HUDEP-2 (cell line): ENCODE measurements around the gene EYA2.

Experiments
- DNase-seq, 76 experiments: peaks; one replicate each; lab custom pipeline; 2025; ENCODE audit not compliant: unreplicated experiment in 76 of 76; lab: John Stamatoyannopoulos, UW

EYA2 gene

GRCh38 chr20:46975976-46976375 lies 81.3 kb downstream of the EYA2 start:
- no peak for DNase-seq

- DNase-seq, result no peak
Observed at GRCh38 chr20:46977204-46977603, 82.6 kb downstream of the EYA2 start.

- no peak for DNase-seq
Observed at GRCh38 chr20:46977909-46978588, 83.4 kb downstream of the EYA2 start.

DNA sequence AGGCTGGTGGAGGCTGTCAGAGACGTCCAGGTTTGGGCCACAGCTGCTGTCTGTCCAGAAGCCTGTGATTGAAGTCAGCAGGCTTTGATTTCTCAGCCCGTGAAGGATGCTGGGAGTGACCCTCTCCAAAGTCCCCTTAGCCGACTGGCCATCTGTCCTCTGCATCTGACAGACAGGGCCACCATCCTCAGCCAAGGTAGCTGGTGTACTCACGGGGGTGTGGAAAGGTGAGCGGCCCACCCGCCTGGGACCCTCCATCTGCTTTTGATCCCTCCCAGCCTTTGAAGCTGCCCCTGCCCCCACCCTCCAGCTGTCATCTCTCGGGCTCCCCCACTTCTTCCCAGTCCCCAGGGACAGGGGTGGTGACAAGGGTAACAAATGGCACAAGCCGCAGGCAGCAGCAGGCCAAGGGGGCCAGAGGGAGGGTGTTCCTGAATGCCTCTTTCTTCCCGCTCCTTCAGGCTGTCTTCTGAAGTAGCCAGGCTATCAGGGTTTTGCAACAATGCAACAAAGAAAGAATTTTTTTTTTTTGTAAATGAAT lies 84.4 kb downstream of the EYA2 start:
- DNase-seq, result no peak

DNA sequence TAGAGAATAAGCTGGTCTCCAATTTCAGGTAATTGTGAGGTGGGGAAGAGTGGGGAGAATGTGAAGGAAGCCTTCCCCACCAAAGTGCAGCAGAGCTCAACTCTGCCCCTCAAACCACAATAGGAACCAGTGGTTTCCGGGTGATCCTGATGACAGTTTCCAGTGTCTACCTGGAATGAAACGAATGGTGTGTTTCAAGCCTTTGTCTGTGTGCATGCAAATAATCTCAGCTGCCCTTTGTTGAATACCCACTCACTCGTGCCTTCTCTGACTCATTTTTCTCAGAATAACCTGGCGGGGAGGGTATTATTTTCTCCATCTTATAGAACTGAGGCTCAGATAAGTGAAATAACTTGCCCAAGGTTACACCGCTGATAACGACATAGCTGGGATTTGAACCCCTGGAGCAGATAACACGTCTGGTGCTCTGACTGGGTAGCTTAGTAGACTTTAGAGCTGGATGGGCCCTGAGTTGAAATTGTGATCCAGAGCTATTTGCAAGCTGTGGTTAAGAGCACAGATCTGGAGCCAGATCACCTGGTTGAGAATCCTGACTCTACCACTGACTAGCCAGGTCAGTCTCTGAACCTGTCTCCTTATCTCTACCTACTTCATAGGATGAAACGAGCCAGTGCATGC lies 85.1 kb downstream of the EYA2 start:
- DNase-seq, result peak in 1 of 76 experiments; percentile 22

- no peak for DNase-seq
Observed at GRCh38 chr20:46981184-46981583, 86.5 kb downstream of the EYA2 start.

DNA sequence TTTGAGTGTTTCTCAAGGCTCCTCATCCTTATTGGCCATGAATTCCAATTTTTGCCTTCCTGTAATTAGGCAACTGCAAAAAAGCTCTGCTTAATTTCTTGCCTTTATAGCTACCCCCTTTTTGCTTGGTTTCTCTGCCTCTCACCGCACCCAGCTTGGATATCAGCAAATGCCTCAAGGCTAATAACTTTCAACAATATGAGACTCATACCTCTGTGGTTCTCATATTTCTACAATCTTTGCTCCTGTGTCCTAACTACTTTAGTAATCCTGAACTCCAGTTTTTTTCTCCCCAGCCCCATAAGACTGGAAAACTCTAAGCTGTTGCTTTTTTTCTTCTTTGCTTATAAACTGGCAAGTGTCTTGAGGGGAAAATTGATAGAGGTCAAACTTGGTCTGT lies 88.8 kb downstream of the EYA2 start:
- no peak for DNase-seq

DNA sequence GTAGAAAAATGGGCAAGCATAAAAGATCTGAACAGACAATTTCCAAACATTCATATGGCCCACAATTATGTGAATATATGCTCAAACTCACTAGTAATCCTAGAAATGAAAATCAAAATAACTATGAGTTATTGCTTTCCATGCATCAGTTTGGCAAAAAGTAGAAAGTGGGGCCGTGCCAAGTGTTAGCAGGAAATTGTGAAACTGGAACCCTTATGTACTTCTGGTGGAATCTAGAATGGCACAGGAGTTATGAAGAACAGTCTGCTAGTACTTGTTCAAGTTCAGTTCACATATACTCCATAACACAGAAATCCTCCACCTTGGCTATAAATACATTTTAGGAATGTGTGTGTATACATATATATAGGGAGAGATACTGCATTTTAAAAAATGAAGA lies 89.8 kb downstream of the EYA2 start:
- no peak for DNase-seq

DNA sequence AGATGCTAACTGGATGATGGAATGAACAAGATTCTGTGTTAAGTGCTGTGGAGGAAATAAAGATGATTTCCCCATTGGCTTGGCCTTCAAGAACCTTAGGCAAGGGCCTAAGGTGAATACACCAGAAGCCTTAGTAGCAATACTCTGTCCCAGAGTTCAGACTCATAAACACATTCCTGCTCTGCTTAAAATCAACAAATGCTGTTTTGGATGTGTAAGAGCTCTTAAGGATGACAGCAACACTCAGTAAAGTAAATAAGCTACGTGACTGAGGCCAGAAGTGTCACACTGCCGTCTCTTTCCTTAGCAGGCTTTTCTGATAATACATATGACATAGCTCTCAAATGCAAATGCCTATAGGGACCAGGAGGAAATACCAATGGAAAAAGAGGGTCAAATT lies 90.6 kb downstream of the EYA2 start:
- DNase-seq, result no peak

- DNase-seq, result no peak
Observed at GRCh38 chr20:46985671-46986070, 91.0 kb downstream of the EYA2 start.

- no peak for DNase-seq
Observed at GRCh38 chr20:46987001-46987400, 92.4 kb downstream of the EYA2 start.

- DNase-seq, result peak in 64 of 76 experiments; percentile 8 to 80 (median 48)
Observed at GRCh38 chr20:46990017-46990595, 95.5 kb downstream of the EYA2 start.

GRCh38 chr20:46990596-46991104 lies 96.0 kb downstream of the EYA2 start:
- no peak for DNase-seq

GRCh38 chr20:46991168-46991567 lies 96.5 kb downstream of the EYA2 start:
- DNase-seq, result no peak

DNA sequence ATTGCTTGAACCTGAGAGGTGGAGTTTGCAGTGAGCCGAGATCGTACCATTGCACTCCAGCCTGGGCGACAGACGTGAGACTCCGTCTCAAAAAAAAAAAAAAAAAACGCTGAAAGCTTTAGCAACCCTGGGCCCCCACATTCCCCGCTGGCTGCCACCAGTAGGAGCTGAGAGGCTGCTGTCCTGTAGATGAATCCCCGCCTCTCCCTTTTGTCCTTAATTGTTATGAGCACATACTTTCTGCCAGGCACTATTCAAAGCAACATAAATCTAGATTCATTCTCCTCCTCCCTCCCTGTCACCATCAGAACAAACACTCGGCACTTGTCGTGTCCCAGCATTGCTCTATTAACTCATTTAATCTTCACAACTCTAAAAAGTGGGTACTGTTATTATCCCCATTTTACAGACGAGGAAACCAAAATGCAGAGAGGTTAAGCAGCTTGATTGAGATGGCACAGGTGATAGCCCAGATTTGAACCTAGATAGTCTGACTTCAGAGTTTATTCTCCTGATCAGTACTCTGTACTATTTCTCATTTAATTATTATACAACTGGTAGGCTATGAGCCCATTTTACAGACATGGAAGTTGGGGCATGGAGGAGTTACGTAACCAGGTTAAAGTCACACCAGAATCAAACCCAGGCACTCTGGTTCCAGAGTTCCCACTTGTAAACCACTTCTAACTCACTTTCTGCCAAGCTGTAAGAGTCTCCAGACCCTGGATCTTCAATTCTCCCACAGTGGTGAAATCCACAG lies 97.4 kb downstream of the EYA2 start:
- no peak for DNase-seq

GRCh38 chr20:46992640-46993035 lies 98.0 kb downstream of the EYA2 start:
- no peak for DNase-seq

DNA sequence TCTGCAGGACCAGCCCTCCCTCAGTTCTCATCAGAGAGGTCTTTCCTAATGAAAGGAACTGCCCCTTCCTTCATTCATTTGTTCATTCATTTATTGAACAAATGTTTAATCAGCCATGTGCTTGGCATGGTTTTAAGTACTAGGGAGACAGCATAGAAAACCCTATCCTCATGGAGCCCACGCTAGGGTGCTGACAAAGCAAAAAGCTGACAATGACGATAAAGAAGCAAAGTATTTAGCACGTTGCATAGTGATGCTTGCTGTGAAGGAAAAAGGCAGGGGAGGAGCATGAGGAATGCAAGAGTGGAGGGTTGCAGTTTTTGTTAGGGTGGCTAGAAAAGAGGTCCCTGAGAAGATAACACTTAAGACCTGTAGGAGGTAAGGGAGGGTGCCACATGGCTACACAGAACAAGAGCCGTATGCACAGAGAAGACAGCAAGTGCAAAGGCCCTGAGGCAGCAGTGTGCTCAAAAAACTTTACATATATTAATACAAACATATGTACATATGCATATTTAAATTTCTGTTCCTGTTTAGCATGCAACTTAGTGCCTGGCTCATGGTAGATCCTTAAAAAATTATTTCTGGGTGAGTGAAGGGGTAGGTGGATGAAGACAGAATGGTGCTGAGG lies 98.9 kb downstream of the EYA2 start:
- no peak for DNase-seq

DNA sequence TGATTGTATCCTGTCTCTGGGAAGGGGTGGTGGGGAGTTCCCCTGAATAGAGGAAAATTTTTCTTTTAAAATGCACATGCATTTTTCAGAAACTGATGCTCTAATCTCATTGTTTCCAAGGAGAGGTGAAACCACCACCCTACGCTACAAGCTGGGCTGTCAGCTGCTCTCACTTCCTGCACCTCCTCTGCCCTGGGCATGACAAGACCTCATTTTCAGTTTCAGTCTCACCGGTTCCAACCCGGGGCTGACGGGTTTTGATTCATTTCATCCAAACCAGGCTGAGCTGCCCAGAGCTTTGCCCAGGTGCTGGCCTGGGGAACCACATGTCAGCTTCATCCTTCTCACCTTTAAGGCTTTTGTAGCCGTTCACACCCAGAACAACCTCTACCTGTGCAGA lies 99.7 kb downstream of the EYA2 start:
- no peak for DNase-seq

DNA sequence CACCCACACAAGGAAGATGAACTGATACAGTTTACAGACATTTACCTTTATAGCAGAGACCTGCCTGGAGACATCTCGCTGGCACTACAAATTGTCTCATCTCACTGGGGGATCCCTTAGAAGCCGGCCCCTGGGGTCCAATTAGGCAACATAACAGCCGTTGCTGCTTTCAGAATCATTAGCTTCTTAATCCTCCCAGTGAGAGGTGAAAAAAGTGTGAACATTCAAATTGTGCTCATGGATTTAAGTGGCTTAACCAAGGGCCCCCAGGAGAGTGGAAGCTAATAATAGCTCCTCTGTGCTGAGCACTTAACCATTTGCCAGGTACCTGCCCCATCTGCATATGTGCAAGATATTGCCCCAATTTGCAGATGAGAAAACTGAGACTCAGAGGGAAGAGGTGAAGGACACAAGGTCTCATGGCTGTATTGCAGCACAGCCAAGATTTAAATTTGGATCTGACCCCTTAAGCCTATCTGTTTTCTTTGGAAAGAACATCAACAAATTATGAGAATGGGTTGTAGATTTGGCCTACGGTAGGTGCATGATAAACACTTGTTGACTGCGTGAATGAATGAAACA lies 101.0 kb downstream of the EYA2 start:
- DNase-seq, result no peak

DNA sequence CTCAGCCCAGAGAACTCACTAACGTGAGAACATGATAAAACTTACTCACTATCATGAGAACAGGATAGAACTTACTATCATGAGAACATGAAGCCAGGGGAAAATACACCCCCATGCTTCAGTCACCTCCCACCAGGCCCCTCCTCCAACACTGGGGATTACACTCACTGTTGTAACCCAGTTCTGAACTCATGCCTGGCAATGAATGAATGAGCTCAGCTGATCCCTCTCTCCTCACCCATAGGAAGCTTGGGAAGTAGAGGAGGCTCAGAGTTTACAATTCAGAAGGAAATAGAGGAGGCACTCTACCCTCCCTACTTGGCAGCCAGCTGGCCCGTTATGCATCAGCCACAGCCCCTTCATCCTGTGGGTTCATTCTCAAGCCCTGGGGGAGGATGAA lies 102.5 kb downstream of the EYA2 start:
- DNase-seq, result no peak
